HCT116 (cell line): ENCODE results near the gene MICAL3. TPM values are rescaled to one million over a fixed set of nuclear protein-coding genes. Genes with fewer than 3 reads are reported as not detected.
A peak's percentile ranks its signal among the peaks of the same experiment; 100 is the strongest.

Experiments
- ATF3 ChIP-seq: IDR thresholded peaks from 2 replicates; pipeline ENCODE4 v1.6.1; 2012
- CEBPB ChIP-seq: IDR thresholded peaks from 2 replicates; pipeline ENCODE4 v1.6.1; 2012; ENCODE audit warnings: low read depth
- EGR1 ChIP-seq: IDR thresholded peaks from 2 replicates; pipeline ENCODE4 v1.6.1; 2012; ENCODE audit warnings: low read depth
- EZH2 ChIP-seq: fragments of 200-600 bp; sonication (generic); IDR thresholded peaks from 2 replicates; pipeline ENCODE4 v1.6.1; 2017; ENCODE audit warnings: antibody characterized with exemption, mixed run types
- EZH2phosphoT487 ChIP-seq: fragments of 200-600 bp; IDR thresholded peaks from 2 replicates; pipeline ENCODE4 v1.6.1; 2018; ENCODE audit warnings: antibody characterized with exemption, borderline replicate concordance
- JUND ChIP-seq: IDR thresholded peaks from 2 replicates; pipeline ENCODE4 v1.6.1; 2012
- MAX ChIP-seq: IDR thresholded peaks from 2 replicates; pipeline ENCODE4 v1.6.1; 2012
- POLR2A ChIP-seq: IDR thresholded peaks from 2 replicates; pipeline ENCODE4 v1.7.0; 2011; ENCODE audit warnings: borderline replicate concordance; ENCODE audit not compliant: insufficient read depth, insufficient read length; ENCODE audit errors: extremely low read depth
- POLR2AphosphoS5 ChIP-seq: IDR thresholded peaks from 2 replicates; pipeline ENCODE4 v1.6.1; 2011; ENCODE audit warnings: mild to moderate bottlenecking, low read depth, low read length, moderate library complexity
- REST ChIP-seq: IDR thresholded peaks from 2 replicates; pipeline ENCODE4 v1.6.1; 2012; ENCODE audit warnings: low read depth
- SIN3A ChIP-seq: IDR thresholded peaks from 2 replicates; pipeline ENCODE4 v1.6.1; 2012; ENCODE audit warnings: low read depth
- SP1 ChIP-seq: IDR thresholded peaks from 2 replicates; pipeline ENCODE4 v1.6.1; 2012; ENCODE audit warnings: low read depth
- TCF7L2 ChIP-seq: IDR thresholded peaks from 2 replicates; pipeline ENCODE4 v1.7.0; 2011; ENCODE audit warnings: borderline replicate concordance, inconsistent platforms; ENCODE audit not compliant: insufficient read depth, insufficient read length; ENCODE audit errors: extremely low read depth
- ZFX ChIP-seq: fragments of 450-650 bp; IDR thresholded peaks from 2 replicates; pipeline ENCODE4 v1.6.1; 2017
- total RNA-seq: library from RNA; stranded (reverse); gene quantifications from one replicate; pipeline ENCODE4 v1.2.1, GENCODE V29; 2021; ENCODE audit not compliant: unreplicated experiment

Gene MICAL3
- total RNA-seq, 1 experiment from 2014 or later = 30.8 TPM

GRCh38 chr22:18057568-18058209 lies 33.3 kb upstream of the MICAL3 start (continued):
- TF ChIP-seq EZH2 (no peak), POLR2AphosphoS5 (no peak), ATF3 (0 out of 2 replicates have a peak, but pooled peaks have one; percentile 23), POLR2A (no peak), CEBPB (no peak), SIN3A (no peak), MAX (no peak), ZFX (no peak), JUND (peak; percentile 36; the same call in 1 of the 2 replicates), EZH2phosphoT487 (no peak), REST (no peak), SP1 (no peak), TCF7L2 (no peak), EGR1 (no peak)
